ENCODE data around the gene LIMA1.

LIMA1 gene

GRCh38 chr12:50132505-50133135, 150.7 kb downstream of the LIMA1 start:
- no peak for DNase-seq (ENCODE audit: low read depth in 2 of 2)

- no peak for DNase-seq (ENCODE audit: low read depth in 2 of 2)
Observed at GRCh38 chr12:50129290-50129689, 154.0 kb downstream of the LIMA1 start.

GRCh38 chr12:50127546-50127945, 155.8 kb downstream of the LIMA1 start:
- no peak for DNase-seq (ENCODE audit: low read depth in 2 of 2)
